CD14-positive monocyte (primary cell): ENCODE data around the gene LRRN4. TPM values are rescaled to one million over a fixed set of nuclear protein-coding genes. Genes with fewer than 3 reads are reported as not detected.

Experiments used
- DNase-seq, 3 donors: peaks; one replicate each; pipeline ENCODE4 v3.0.0-alpha.2; 2011 to 2022
- H2AFZ ChIP-seq: 2 replicates; pipeline ENCODE4 v1.6.0; 2012; ENCODE audit warnings: mild to moderate bottlenecking, low read depth, low read length, inconsistent platforms; ENCODE audit not compliant: insufficient read depth, poor library complexity, severe bottlenecking
- H3K27ac ChIP-seq, 2 donors: 1 replicate in 1 of 2; 2 replicates in 1 of 2; pipeline ENCODE4 v1.5.1; 2012 to 2013; ENCODE audit warnings: low read length in 2 of 2, control low read depth in 1 of 2, inconsistent platforms in 1 of 2, low read depth in 1 of 2, mild to moderate bottlenecking in 1 of 2
- H3K27me3 ChIP-seq, 2 donors: one replicate each; pipeline versions ENCODE4 v1.6.0 to v1.6.1; 2011 to 2013; ENCODE audit warnings: low read length in 2 of 2; ENCODE audit not compliant: control insufficient read depth in 2 of 2, insufficient read depth in 2 of 2
- H3K36me3 ChIP-seq, 2 donors: replicated peaks in 1 of 2; 1 replicate in 1 of 2; 2 replicates in 1 of 2; pipeline versions ENCODE4 v1.5.1 to v1.6.1; 2012 to 2013; ENCODE audit warnings: low read length in 2 of 2, control low read depth in 1 of 2, inconsistent platforms in 1 of 2, mild to moderate bottlenecking in 1 of 2; ENCODE audit not compliant: insufficient read depth in 2 of 2, control insufficient read depth in 1 of 2
- H3K4me1 ChIP-seq, 2 donors: 1 replicate in 1 of 2; 2 replicates in 1 of 2; pipeline versions ENCODE4 v1.5.1 to v1.6.1; 2012 to 2013; ENCODE audit warnings: low read length in 2 of 2, control low read depth in 1 of 2, inconsistent platforms in 1 of 2, mild to moderate bottlenecking in 1 of 2, moderate library complexity in 1 of 2; ENCODE audit not compliant: insufficient read depth in 2 of 2, control insufficient read depth in 1 of 2
- H3K4me2 ChIP-seq: replicated peaks from 2 replicates; pipeline ENCODE3; 2012; ENCODE audit warnings: low read length, moderate library complexity, mild to moderate bottlenecking; ENCODE audit not compliant: poor library complexity, severe bottlenecking; ENCODE audit errors: extremely low read depth
- H3K4me3 ChIP-seq, 3 experiments: fragments of 200-600 bp in 1 of 3; sonication (generic) in 1 of 3; replicated peaks in 1 of 3; 1 replicate in 2 of 3; 2 replicates in 1 of 3; pipeline ENCODE4 v1.5.1; 2011 to 2013; ENCODE audit warnings: low read length in 3 of 3, mild to moderate bottlenecking in 3 of 3, control low read depth in 2 of 3, low read depth in 2 of 3, inconsistent platforms in 1 of 3, moderate library complexity in 1 of 3
- H3K79me2 ChIP-seq: 2 replicates; pipeline ENCODE4 v1.6.0; 2012; ENCODE audit warnings: mild to moderate bottlenecking, control low read depth, inconsistent platforms, low read length, moderate library complexity; ENCODE audit not compliant: insufficient read depth
- H3K9ac ChIP-seq: 2 replicates; pipeline ENCODE4 v1.6.0; 2017; ENCODE audit warnings: low read length, mild to moderate bottlenecking; ENCODE audit not compliant: insufficient read depth, poor library complexity, severe bottlenecking
- H3K9me3 ChIP-seq, 2 donors: replicated peaks in 1 of 2; 1 replicate in 1 of 2; 2 replicates in 1 of 2; pipeline versions ENCODE4 v1.5.1 to v1.6.1; 2012 to 2013; ENCODE audit warnings: low read length in 2 of 2, control low read depth in 1 of 2; ENCODE audit not compliant: control insufficient read depth in 1 of 2, insufficient read depth in 1 of 2
- H4K20me1 ChIP-seq: 2 replicates; pipeline ENCODE4 v1.6.0; 2012; ENCODE audit warnings: mild to moderate bottlenecking, low read length, control low read depth, moderate library complexity; ENCODE audit not compliant: insufficient read depth
- H3K27ac Mint-ChIP-seq, 7 donors: one replicate each; pipeline ENCODE4 v1.8.0; 2020; ENCODE audit warnings: mild to moderate bottlenecking in 7 of 7, mixed read lengths in 7 of 7, moderate library complexity in 6 of 7, inconsistent platforms in 2 of 7
- H3K27me3 Mint-ChIP-seq, 3 donors: one replicate each; pipeline ENCODE4 v1.8.0; 2021 to 2022; ENCODE audit warnings: low read depth in 3 of 3, mild to moderate bottlenecking in 3 of 3, mixed read lengths in 3 of 3, moderate library complexity in 3 of 3, inconsistent platforms in 1 of 3
- H3K36me3 Mint-ChIP-seq, 2 donors: one replicate each; pipeline ENCODE4 v1.8.0; 2020; ENCODE audit warnings: mixed read lengths in 2 of 2, inconsistent platforms in 1 of 2, mild to moderate bottlenecking in 1 of 2
- H3K4me1 Mint-ChIP-seq: one replicate; pipeline ENCODE4 v1.8.0; 2020; ENCODE audit warnings: mild to moderate bottlenecking, mixed read lengths
- H3K4me3 Mint-ChIP-seq, 2 donors: one replicate each; pipeline ENCODE4 v1.8.0; 2020; ENCODE audit warnings: mild to moderate bottlenecking in 2 of 2, mixed read lengths in 2 of 2, moderate library complexity in 1 of 2
- H3K9me3 Mint-ChIP-seq, 7 donors: one replicate each; pipeline ENCODE4 v1.8.0; 2020 to 2022; ENCODE audit warnings: mixed read lengths in 7 of 7, mild to moderate bottlenecking in 6 of 7, moderate library complexity in 6 of 7, inconsistent platforms in 2 of 7
- CTCF ChIP-seq: fragments of 200-600 bp; IDR thresholded peaks from one replicate; pipeline ENCODE4 v1.8.0; 2022; ENCODE audit warnings: antibody characterized with exemption, mild to moderate bottlenecking
- WGBS: methylation state at CpG from one replicate; pipeline ENCODE4 v1.1.5; 2013; ENCODE audit warnings: missing lambda C conversion rate; ENCODE audit not compliant: insufficient coverage; 5-methylcytosine and 5-hydroxymethylcytosine counted together
- intact Hi-C, 2 donors: fragments of 100-400 bp; cut with micrococcal nuclease; formaldehyde crosslinking; loops; one replicate each; pipeline versions ENCODE4 v1.15.0 to v1.15.1; 2023
- polyA plus RNA-seq, 3 donors: library from polyadenylated mRNA; depleted of rRNA in 1 of 3; unstranded in 2 of 3; stranded (reverse) in 1 of 3; fragments of 300-500 nt in 2 of 3; fragments of >200 nt in 1 of 3; fragmentation: Illumina TruSeq in 2 of 3; gene quantifications; 1 replicate in 2 of 3; 2 replicates in 1 of 3; pipeline ENCODE4 v1.2.3, GENCODE V29; 2012 to 2021

The LRRN4 gene
- polyA plus RNA-seq, 3 donors: not detected

GRCh38 chr20:6074784-6075183 lies 20.9 kb upstream of the LRRN4 start:
- Mint-ChIP-seq H3K4me3 (no peak overlapping the region), H3K36me3 (no peaks in the 10 kb centered on the region), H3K4me1 (no peaks in the 10 kb centered on the region), H3K27me3 (peaks cover 0 to 2% (median 0%) of the 10 kb centered on the region in 3 donors), H3K27ac (no peak overlapping the region), H3K9me3 (no peaks in the 10 kb centered on the region)
- no peaks in the 10 kb centered on the region for H3K36me3 ChIP-seq
- no peaks in the 10 kb centered on the region for H3K27me3 ChIP-seq
- intact Hi-C loops: loop anchor here (10.0 kb wide), 1 partner anchor 290 kb away; no protein-coding TSS in a partner anchor
- WGBS: 80% methylated on average over 1 of the region's 2 CpGs
- no peak overlapping the region for H3K9ac ChIP-seq
- DNase-seq: no peak
- no peak overlapping the region for H2AFZ ChIP-seq
- no peaks in the 10 kb centered on the region for H4K20me1 ChIP-seq
- no peaks in the 10 kb centered on the region for H3K9me3 ChIP-seq
- H3K4me3 ChIP-seq: no peak overlapping the region
- no peak for TF ChIP-seq CTCF
- H3K79me2 ChIP-seq: no peaks in the 10 kb centered on the region
- no peaks in the 10 kb centered on the region for H3K4me1 ChIP-seq
- H3K4me2 ChIP-seq: no peak overlapping the region
- no peak overlapping the region for H3K27ac ChIP-seq

GRCh38 chr20:6074145-6074561 lies 20.3 kb upstream of the LRRN4 start:
- no peaks in the 10 kb centered on the region for H3K4me1 ChIP-seq
- no peaks in the 10 kb centered on the region for H3K36me3 ChIP-seq
- DNase-seq: no peak
- Mint-ChIP-seq H3K36me3 (no peaks in the 10 kb centered on the region), H3K4me1 (no peaks in the 10 kb centered on the region), H3K9me3 (no peaks in the 10 kb centered on the region), H3K27ac (no peak overlapping the region), H3K4me3 (no peak overlapping the region), H3K27me3 (peaks cover 0 to 2% (median 0%) of the 10 kb centered on the region in 3 donors)
- H3K4me3 ChIP-seq: no peak overlapping the region
- H3K27me3 ChIP-seq: no peaks in the 10 kb centered on the region
- no peaks in the 10 kb centered on the region for H4K20me1 ChIP-seq
- H3K4me2 ChIP-seq: no peak overlapping the region
- H3K9me3 ChIP-seq: no peaks in the 10 kb centered on the region
- intact Hi-C loops: loop anchor here (10.0 kb wide), 1 partner anchor 289 kb away; no protein-coding TSS in a partner anchor
- no peak overlapping the region for H3K27ac ChIP-seq
- WGBS: no CpG with 5 or more reads among the region's 2 CpGs
- H3K79me2 ChIP-seq: no peaks in the 10 kb centered on the region
- H2AFZ ChIP-seq: no peak overlapping the region
- H3K9ac ChIP-seq: no peak overlapping the region
- no peak for TF ChIP-seq CTCF
